Right lung (tissue), 5 donors: Measurements from ENCODE around the gene NDUFB7. TPM values are rescaled to one million over a fixed set of nuclear protein-coding genes. Genes with fewer than 3 reads are reported as not detected.

Experiments used
- DNase-seq, 2 donors: peaks; one replicate each; pipeline ENCODE4 v3.0.0-alpha.2; 2013
- polyA plus RNA-seq, 5 donors: library from polyadenylated mRNA; unstranded; fragments of 120-200 nt; gene quantifications; one replicate each; pipeline versions ENCODE4 v1.2.1 to v1.2.3, GENCODE V29; 2013; ENCODE audit warnings: inconsistent platforms in 1 of 5, low replicate concordance in 1 of 5; ENCODE audit not compliant: insufficient read length in 5 of 5, insufficient read depth in 1 of 5

The NDUFB7 gene
- polyA plus RNA-seq, 5 donors = 69.6 to 137 (median 76.0) TPM

DNA sequence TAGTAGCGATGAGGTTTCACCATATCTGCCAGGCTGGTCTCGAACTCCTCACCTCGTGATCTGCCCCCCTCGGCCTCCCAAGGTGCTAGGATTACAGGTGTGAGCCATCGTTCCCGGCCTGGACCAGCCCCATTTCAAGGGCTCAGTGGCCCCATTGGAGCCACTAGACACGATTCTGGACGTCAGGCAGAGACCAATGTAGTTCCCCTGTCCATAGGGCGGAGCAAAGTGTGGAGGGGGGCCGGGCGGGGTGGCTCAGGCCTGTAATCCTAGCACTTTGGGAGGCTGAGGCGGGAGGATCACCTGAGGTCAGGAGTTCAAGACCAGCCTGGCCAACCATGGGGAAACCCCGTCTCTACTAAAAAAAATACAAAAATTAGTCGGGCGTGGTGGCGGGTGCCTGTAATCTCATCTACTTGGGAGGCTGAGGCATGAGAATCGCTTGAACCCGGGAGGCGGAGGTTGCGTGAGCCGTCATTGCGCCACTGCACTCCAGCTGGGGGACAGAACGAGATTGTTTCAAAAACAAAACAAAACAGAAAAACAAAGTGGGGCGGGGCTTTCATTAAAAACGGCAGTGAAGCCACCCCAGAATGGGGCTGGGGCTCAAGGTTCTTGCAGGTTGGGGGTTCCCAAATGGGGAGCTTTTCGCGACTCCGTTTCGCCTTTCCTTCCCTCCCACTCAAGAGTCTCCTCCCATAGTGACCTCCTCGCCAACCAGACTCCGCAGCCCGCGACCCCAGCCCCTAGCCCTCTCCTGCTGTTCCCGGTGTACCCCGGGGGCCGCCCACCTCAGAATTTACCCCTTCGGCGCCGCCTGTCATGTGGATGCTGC lies 43.2 kb downstream of the NDUFB7 start:
- no peak for DNase-seq

DNA sequence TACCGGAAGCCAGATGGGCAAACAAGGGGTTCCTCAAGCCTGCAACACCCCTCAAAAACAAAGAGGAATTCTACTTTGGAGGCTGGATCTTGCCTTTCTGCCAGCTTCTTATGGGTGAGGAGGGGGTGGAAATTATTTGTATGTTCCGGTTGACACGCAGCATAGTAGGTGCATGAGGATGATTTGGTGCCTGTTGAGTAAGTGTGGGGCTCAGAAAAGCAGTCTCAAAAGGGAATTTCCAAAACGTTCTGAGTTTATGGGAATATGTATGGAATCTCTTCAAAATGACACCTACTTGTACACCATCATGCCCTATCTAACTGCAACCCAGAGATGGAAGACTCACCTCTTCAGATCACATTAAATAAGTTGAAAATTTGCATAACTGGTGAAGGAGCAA lies 45.4 kb downstream of the NDUFB7 start:
- DNase-seq = no peak

DNA sequence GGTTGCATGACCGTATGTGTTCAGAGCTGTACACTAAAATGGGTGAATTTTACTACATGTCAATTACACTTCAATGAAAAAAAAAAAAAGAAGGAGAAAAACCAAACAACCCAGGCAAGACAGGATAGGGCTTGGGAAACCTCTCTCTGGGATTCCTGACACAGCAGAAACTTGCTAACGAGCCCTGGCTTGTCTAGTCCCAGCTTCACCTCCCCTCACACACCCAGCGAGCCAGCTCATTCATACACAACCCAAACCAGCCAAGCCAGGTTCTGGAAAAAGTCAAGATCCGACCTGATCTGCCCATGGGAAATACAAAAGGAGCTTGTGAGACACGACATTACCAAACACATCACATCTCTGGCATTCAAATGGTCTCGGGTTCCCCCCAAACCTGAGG lies 46.1 kb downstream of the NDUFB7 start:
- DNase-seq = no peak

- DNase-seq = no peak
These were observed 51.3 kb downstream of the NDUFB7 start for GRCh38 chr19:14520543-14520942.

DNA sequence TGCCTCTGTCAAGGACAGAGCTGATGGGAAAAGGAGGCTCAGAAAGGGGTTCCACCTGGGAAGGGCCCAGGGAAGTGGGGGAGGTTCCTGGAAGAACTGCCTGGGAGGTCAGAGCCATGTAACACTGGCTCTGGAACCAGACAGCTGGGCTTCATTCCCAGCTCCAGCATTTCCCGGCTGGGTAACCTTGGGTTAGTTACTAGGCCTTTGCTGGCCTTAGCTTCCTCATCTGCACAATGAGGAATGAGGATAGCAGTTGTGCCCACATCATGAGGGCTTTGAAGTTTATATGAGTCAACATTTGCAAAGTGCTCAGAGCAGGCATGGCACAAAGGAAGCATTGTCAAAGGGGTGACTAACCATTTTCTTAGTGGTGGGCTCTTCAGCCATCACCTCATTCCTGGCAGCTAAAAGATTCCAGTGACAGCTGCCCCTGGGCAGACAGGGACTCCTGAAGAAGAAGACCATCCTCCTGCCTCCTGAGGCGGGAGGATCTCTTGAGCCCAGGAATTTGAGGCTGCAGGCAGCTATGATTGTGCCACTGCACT lies 51.9 kb downstream of the NDUFB7 start:
- no peak for DNase-seq

DNA sequence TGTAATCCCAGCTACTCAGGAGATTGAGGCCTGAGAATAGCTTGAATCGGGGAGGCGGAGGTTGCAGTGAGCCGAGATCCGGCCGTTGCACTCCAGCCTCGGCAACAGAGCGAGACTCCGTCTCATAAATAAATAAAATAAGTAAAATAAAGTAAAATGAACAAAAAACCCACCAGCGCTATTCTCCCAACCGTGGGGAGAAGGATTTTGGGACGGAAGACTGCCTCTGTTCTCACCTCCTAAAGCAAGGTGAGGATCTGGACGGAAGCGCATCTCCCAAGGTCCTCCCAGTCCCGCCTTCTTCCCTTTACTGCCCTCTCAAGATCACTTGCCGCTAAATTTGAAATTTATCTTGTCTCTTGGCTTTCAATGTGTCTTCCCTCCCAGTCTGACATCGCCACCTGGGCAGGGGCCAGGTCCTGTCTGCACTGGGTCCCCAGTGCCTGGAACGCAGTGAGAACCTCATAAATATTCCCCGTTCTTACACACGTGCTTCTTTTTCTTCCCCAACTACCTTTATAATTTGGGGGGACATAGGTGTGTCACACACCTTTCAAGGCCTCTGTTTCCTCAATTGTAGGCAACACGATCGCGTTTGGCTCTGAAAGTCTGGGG lies 52.5 kb downstream of the NDUFB7 start:
- no peak for DNase-seq

DNA sequence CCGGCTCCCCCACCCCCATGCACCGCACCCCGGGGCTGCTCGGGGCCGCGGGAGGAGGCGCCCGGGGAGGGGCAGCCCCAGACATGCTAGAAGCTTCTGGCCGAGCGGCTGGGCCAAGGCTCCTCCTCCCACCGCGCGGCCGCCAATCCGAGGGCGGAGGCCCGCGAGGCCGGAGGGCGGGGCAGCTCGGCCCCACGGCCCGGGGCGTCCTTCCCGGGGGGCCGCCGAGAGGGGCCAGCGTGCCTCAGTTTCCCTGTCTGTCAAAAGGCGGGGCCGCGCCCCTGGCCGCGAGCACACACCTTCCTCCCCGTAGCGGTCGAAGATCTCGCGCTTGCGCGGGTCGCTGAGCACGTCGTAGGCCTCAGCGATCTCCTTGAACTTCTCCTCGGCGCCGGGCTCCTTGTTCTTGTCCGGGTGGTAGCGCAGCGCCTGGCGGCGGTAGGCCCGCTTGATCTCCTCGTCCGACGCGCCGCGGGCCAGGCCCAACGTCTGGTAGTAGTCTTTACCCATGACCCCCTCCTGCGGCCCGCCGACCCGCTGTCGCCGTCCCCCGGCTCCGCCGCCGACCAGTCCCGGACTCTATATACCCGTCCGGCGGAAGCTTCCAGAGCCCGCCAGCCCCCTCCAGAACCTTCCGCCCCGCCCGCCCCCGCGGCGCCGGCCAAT lies 53.9 kb downstream of the NDUFB7 start, which contains the start of gene DNAJB1:
Gene DNAJB1 (minus strand): TSS at position 558 of the 666 bp plus-strand sequence. CDS start 48 bp downstream, at position 510.
- peak; percentile 77 to 82 for DNase-seq

- no peak for DNase-seq
These were observed 54.4 kb downstream of the NDUFB7 start for GRCh38 chr19:14517446-14517839.

- DNase-seq = no peak
These were observed 55.0 kb downstream of the NDUFB7 start for GRCh38 chr19:14516746-14517438.

Other genes with a start within 250 kb of the NDUFB7 start
- gene ADGRE5, start 190.6 kb downstream of the NDUFB7 start, polyA plus RNA-seq = 10 to 100 TPM; 17.6 to 36.2 (median 21.6) TPM
- 10 to 100 TPM; 39.2 to 62.2 (median 52.1) TPM for gene DDX39A, start 152.7 kb downstream of the NDUFB7 start, polyA plus RNA-seq
- 100 to 1,000 TPM in 2 of 5 donors, 10 to 100 TPM in 3; 63.9 to 119 (median 83.2) TPM for gene PKN1, start 138.8 kb downstream of the NDUFB7 start, polyA plus RNA-seq
- gene PTGER1, start 96.7 kb downstream of the NDUFB7 start, polyA plus RNA-seq = 10 to 100 TPM in 1 of 5 donors, 1 to 10 TPM in 4; 4.0 to 17.8 (median 5.6) TPM
- gene GIPC1, start 75.9 kb downstream of the NDUFB7 start, polyA plus RNA-seq = 10 to 100 TPM; 44.4 to 90.0 (median 59.5) TPM
- 100 to 1,000 TPM in 1 of 5 donors, 10 to 100 TPM in 4; 71.3 to 112 (median 83.8) TPM for gene DNAJB1, start 53.7 kb downstream of the NDUFB7 start, polyA plus RNA-seq
- gene TECR, start 42.5 kb downstream of the NDUFB7 start, polyA plus RNA-seq = 100 to 1,000 TPM in 1 of 5 donors, 10 to 100 TPM in 4; 61.8 to 119 (median 84.8) TPM
- under 1 TPM; 0.14 to 0.28 (median 0.19) TPM for gene CLEC17A, start 11.0 kb upstream of the NDUFB7 start, polyA plus RNA-seq
- gene ADGRE3, start 102.8 kb upstream of the NDUFB7 start, polyA plus RNA-seq = under 1 TPM in 3 of 5 donors, not detected in 2; 0.13 to 0.15 (median 0.14) TPM
- 10 to 100 TPM; 26.2 to 36.2 (median 33.1) TPM for gene ZNF333, start 118.0 kb upstream of the NDUFB7 start, polyA plus RNA-seq
- gene ADGRE2, start 206.5 kb upstream of the NDUFB7 start, polyA plus RNA-seq = under 1 TPM; 0.35 to 0.96 (median 0.63) TPM